GM21529 (cell line): ENCODE results near the gene ADAMTSL4.

ENCODE experiments used
- ATAC-seq: cut with Tn5 transposase; IDR thresholded peaks from one replicate; pipeline ENCODE4 v1.9.1; 2021; ENCODE audit not compliant: unreplicated experiment

The ADAMTSL4 gene

DNA sequence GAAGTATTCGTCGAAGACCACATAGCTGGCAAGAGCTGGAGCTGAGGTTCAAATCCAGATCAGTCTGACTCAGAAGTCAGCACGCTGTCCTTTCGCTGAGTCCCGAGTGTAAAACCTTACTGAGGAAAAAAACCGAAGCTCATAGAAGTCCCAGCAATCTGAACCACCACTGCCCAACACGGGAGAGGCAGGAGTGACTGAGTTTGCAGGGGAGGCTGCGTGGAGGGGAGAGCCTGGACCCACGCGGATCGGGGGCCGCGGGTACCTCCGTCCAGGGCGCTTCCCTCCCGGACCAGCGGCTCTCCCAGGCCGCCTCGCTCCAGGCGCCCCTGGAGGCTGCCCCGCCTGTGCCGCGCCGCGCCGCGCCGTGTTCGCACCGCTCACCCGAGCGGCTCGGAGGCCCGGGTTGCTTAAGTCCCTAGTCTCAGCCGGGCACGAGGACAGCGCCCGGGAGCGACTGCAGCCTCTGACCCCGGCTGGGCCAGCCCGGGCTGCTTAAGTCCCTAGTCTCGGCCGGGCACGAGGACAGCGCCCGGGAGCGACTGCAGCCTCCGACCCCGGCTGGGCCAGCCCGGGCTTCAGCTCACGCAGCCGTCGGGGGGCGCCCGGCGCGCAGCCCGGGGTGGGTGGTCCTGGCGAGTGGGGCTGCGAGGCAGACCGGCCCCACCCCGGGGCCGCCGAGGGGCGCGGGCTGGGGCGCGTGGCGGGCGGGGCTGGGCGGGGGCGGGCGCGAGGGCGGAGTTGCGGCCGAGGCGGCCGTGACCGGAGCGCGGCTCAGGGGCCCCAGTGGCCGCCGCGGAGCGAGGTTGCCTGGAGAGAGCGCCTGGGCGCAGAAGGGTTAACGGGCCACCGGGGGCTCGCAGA is at the start of gene ADAMTSL4:
TSS of gene ADAMTSL4 (plus strand) at position 777 of the 864 bp plus-strand sequence. CDS start 2,881 bp downstream, outside the sequence.
- ATAC-seq, result peak; percentile 54

DNA sequence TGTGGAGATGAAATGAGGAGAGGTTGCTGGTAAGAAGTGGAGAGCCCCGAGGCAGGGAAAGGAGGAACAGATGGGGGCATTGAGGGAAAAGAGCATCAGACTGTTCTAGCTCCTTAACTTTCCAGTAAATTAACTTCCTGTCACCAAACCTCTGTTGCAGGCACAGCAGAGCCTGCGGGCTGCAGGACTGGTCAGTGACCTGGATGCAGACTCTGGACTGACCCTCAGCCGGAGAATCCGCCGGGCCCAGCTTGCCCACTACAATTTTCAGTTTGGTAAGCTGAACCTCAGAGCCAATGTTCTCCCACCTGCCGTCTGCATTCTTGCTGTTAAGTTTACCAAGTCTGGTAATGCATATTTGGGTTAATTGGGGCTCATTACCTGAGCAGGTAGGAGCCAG is 43.8 kb upstream of the ADAMTSL4 start:
- no peak for ATAC-seq

DNA sequence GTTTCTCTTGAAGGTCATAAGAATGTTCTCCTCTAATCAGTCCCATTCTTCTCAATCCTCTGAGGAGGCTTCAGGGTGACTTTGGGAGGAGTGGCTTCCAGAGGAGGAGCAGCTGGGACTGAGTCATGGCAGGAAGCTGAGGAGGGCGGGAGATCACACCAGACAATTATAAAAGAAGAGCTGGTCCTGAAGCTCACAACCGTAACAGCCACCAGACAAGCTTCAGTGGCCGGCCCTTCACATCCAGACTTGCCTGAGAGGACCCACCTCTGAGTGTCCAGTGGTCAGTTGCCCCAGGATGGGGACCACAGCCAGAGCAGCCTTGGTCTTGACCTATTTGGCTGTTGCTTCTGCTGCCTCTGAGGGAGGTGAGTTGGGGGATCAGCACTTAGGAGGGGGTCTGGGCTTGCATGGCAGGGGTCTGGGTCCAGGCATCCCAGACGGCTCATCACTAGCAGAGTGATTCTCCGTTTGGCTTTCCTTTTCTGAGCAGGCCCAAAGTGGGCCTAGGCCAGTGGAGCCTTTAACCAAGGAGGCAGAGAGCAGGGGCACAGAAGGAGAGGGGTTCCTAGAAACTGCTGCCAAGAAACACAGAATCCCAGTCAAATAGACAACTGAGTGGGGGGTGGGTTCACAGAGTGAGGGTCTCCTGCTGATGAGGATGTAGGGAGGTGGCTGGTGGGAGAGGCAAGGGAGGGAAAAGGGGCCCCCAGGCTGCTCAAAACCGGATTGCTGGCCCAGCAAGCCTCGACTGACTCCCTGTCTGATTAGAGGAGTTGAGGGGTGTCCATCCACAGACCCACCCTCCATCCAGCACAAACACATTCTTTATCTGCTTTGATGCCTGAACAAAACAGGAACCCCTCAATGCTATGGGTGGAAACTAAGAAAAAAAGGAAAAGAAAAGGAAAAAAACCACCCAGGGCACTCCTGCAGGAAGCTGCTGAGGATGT is 41.0 kb upstream of the ADAMTSL4 start, which contains the start of gene ECM1:
TSS of gene ECM1 (plus strand) at position 198 of the 953 bp plus-strand sequence. CDS start at position 299, 101 bp downstream.
- no peak for ATAC-seq

DNA sequence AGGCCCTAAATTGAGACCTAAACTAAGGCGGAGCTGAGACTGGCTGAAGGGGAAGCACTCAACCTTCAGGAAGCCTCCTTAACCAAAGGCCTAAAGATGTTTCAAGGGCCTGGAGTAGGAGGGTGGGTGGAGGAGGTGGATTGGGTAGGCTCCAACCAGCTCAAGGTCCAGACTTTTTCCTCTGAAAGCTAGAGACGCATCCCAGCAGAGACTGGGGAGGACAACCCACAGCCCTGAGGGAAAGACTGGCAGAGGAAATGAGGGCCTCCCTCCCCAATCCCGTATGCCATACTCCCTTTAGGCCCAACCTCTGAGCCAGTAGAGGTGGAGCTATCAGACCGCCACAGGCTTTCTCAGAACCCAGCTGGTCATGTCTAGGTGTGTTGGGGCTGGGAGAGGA is 40.2 kb upstream of the ADAMTSL4 start:
- ATAC-seq, result no peak

DNA sequence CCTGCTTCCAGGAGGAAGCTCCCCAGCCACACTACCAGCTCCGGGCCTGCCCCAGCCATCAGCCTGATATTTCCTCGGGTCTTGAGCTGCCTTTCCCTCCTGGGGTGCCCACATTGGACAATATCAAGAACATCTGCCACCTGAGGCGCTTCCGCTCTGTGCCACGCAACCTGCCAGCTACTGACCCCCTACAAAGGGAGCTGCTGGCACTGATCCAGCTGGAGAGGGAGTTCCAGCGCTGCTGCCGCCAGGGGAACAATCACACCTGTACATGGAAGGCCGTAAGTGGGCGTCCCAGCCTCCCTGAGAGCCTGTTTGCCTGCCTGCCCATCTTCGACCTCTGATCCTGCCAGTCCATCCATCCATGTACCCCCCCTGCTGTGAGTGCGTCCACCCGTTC is 37.7 kb upstream of the ADAMTSL4 start:
- ATAC-seq, result no peak

DNA sequence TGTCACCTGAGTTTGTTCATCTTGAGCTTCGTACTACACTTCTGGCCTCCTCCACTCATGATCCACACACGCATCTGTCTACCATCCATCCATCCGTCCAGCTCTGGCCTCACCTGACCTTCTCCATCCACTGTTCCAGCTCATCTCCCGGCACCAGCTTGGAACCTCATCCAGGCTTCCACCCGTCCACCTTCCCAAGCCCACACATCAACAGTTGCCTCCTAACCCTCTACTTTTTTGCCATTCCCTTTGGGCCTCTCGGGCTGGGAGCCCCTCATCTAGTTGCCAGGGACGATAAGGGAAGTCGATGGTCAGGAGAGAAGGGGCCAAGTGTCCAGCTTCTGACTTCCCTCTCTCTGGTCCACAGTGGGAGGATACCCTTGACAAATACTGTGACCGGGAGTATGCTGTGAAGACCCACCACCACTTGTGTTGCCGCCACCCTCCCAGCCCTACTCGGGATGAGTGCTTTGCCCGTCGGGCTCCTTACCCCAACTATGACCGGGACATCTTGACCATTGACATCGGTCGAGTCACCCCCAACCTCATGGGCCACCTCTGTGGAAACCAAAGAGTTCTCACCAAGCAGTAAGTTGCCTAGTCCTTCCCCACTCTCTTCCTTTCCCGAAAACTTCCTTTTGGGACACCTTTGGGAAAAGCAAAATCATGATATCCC is 37.1 kb upstream of the ADAMTSL4 start:
- ATAC-seq, result no peak

DNA sequence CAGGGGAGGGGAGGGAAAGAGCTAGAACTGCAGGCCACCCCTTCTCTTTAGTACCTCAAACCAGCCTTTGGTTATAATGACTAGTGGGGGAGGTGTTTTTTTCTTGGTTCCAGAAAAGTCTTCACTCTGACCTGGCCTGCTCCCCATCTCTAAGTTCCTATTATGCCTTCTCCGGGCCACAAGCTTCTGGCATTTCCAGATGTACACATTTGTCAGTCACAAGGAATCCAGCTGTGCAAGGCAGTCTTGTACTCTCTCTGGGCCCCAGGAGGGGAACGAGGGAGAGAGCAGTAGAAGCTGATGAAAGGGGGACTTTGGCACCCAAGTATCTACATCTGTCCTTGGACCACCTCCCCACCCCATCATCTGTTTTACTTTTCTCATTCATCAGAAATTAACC is 36.4 kb upstream of the ADAMTSL4 start:
- ATAC-seq, result no peak

DNA sequence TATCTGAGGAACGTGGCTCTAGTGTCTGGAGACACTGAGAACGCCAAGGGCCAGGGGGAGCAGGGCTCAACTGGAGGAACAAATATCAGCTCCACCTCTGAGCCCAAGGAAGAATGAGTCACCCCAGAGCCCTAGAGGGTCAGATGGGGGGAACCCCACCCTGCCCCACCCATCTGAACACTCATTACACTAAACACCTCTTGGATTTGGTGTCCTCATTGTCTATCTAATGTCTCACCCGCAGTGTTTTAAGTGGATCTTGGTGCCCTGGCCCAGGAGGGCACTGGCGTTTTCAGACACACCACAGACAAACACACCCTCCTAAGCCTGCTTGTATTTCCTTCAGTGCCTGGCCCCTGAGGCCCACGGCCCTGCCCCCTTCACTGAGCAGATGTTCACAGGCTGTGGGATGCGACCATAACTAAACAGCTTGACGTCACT is 35.8 kb upstream of the ADAMTSL4 start:
- ATAC-seq, result no peak

DNA sequence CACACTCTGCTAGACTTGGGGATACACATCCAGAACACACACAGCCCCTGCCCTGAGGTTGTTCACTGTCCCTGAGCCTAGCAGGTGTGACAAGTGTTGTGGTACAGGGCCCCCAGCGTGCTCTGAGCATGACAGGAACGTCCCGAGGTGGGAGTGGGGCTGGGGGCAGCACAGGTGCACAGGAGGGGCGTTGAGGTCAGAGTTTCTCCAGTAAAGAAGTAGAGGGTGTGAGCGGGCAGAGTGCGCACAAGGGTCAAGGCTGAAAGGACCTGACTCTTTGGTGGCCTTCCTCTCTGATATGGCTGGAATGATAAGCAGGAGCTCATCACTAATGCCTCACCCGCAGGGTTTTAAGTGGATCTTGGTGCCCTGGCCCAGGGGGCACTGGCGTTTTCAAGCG is 34.9 kb upstream of the ADAMTSL4 start:
- ATAC-seq, result no peak

DNA sequence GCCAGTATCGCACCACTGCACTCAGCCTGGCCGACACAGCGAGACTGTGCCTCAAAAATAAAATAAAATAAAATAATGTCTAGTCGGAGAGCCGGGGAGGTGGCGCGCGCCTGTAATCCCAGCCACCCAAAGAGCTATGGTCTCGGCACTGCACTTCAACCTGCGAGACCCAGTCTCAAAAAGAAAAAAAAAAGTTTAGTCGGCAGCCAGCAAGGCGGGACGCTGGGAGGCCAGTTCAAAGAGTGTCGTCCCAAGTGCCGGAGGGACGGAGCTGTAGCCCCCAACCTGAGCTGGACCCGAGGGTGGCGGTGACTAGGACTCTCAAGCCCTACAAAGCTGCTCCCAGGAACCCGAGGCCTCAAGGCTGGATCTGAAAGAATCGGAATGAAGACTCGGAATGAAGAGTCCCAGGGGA is 34.3 kb upstream of the ADAMTSL4 start:
- no peak for ATAC-seq

DNA sequence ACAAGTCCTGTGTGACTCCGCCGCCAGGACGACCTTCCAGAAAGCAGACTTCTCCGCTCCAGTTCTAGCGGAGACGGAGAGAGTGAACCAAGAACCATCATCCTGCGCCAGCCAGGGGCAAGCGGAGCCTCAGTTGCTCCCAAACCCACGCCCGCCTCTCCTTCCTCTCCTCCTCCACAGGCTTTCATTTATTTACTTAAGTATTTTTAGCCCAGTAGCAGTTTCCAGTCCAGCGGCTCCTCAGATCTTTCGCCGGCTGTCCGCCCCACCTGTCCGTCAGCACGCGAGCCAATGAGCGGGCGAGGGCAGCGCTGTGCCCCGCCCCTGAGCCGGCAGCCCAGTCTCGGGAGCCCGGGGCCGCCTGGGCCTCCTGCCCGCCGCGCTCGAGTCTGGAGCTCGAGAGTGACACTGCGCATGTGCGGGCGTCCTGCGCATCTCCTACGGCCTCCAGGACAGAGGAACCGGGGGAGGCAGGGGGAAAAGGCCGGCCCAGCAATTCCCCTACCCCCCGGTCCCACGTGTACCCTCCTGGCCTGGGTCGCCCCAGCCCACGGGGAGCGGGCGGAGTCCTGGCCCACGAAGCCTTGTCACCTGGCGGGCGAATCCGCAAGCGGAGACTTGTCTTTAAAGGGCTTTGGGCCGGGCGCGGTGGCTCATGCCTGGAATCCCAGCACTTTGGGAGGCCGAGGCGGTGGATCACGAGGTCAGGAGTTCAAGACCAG is 33.7 kb upstream of the ADAMTSL4 start, which contains the start of gene FALEC:
TSS of gene FALEC (plus strand) at position 425 of the 722 bp plus-strand sequence.
- ATAC-seq, result peak; percentile 96

DNA sequence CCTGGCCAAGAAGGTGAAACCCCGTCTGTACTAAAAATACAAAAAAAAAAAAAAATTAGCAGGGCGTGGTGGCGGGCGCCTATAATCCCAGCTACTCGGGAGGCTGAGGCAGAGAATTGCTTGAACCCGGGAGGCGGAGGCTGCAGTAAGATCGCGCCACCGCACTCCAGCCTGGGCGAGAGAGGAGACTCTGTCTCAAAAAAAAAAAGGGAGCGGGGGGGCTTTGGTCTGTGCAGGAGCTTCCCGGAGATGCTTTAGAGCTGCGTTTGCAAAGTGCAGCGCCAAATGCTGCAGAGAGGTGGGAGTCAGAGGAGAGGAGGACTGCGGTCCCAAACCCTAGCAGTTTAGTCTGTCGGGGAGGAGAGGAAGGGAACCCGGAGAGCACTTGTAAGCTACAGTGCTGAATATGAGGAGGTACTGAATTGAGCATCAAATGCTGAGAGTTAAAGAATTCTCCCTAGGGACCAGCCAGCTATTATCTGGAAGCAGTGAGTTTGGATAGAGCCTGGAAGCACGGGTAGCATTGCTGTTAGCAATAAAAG is 33.1 kb upstream of the ADAMTSL4 start:
- no peak for ATAC-seq

DNA sequence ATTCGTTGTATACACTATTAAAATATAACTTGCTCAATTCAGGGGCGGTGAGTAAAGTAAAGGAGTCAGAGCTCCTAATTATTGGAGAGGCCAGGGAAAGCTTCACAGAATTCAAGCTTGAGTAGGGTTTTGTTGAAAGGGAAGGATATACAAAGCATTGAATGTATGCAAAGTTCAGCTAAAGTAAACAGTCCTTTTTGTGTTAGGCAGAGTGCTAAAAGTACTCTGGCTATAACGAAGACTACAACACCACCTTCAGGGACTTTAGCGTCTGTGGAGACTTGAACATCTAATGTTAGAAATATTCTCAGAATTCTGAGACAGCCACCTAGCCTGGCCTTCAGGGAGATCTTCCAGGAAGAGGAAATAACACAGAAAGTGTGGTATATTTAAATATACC is 32.6 kb upstream of the ADAMTSL4 start:
- ATAC-seq, result no peak

DNA sequence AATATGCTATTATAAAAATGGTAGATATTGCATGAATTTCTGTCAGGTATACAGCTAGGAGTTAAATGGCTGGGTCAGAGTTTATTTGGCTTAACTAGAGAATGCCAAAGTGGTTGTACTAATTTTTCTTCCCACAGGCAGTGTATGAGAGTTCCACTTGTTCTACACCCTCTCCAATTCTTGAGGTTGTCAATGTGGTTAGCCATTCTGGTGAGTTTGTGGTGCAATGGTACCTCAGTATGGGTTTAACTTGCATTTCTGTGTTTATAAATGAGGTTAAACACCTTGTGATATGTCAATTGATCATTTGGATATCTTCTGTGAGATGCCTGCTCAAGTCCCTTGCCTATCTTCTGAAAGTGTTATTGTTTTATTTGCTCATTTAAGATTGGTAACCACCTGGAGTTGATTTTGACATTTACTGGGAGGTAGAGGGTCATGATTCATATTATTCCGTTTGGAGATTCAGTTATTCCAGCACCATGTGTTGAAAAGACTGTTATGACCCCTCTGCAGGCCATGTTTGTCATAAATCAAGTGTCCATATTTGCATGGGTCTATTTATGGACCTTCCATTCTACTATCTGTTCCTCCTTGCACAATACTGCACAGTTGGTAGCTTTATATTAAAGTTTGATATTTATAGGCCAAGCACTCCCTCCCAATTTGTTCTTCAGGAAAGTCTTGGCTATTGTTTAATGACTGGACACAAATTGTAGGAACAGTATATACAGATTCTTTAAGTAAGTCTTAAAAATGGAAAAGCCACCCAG is 27.8 kb upstream of the ADAMTSL4 start:
- no peak for ATAC-seq

DNA sequence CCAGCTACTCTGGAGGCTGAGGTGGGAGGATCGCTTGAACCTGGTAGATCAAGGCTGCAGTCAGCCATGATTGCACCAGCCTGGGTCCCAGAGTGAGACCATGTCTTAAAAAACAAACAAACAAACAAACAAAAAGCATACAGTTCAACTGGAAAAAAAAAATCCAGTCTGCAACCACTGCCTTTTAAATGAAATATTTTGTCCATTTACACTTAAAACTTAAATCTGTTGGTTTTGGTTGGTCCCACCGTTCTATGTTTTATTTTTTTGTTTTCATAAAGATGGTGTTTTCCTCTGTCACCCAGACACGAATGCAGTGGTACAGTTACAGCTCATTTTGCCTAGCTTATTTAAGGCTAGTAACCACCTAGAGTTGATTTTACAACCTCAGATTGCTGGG is 23.9 kb upstream of the ADAMTSL4 start:
- no peak for ATAC-seq

DNA sequence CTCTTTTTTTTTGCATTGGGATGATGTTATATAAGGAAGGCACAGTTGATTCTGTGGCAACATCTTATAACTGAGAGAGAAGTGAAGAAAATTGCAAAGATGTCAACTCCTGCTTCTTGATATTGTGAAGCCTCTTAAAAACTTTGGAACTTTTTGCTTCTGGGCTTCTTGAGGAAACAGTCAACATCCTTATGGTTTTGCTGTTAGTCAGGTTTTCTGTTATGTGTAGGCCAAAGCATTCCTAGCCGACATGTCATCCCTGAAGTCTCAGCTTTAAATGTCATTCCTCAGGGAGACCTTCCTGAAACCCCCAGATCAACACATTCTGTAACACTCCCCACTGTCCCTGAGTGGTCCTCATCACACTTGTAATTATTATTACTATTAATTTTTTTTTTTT is 21.0 kb upstream of the ADAMTSL4 start:
- ATAC-seq, result no peak

DNA sequence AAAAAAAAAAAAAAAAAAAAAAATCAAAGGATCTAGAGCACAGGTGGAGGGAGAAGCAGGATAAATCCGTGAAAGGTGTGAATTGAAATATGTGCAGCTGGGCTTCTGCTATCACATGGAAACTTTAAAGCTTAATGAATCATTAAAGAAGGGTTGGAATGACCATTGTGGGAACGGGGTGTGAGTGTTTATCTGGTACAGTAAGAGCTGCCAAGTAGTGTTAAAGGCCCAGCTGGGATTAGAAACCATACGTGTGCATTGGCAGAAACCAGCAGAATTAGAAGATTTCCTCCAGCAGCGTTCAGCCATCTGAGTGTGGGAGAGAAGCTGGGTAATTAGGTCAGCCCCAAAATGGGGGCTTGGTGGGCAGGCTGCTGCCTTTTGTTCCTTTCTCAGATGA is 20.2 kb upstream of the ADAMTSL4 start:
- ATAC-seq, result no peak

DNA sequence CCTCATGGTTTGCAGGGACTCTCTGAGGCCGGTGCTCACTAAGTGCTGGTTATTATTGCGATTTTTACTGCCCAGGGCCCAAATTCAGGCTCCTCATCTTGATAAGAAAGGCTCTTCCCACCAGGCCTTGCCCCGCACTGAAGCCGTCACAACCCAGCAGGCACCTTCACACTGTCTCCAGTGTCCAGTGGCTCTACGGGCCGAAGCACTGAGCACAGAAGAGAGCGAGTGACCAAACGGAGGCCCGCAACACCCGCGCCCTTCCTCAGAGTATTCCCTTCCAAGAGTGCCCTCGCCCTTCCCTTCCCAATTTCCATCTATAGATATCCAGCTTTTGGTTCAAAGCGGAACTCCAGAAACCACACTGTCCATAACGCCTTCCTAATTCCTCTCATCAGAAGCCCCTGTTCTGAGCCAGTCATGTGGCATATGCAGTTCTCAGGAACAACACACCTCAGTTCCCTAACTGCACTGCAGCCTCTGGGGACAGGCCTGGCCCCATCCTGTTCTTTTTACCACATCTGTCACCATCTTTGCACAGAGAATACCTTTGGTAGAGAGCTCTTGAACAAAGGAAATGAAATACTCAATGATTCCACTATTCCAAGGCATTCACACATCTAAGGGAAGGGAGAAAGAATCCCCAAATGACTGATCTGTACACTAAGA is 18.6 kb upstream of the ADAMTSL4 start:
- no peak for ATAC-seq

DNA sequence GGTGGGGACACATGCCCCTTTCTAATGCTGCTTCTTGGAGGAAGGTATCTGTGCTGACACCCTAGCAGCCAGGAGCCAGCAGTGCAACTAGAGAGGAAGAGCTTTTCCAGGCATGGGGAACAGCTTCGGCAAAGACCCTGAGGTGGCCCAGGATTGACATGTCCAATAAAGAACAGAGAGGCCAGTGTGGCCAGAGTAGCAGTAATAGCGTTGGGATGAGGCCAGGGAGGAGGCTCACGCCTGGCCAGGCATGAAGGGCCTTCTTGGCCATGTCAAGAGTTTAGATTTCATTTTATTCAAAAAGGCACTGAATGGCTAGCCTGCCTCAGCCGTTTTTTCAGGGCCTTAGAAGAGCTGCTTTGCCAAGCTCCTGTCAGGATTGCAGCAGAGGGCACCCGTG is 16.3 kb upstream of the ADAMTSL4 start:
- no peak for ATAC-seq
